ENCODE data around the gene RASSF10.

DNA sequence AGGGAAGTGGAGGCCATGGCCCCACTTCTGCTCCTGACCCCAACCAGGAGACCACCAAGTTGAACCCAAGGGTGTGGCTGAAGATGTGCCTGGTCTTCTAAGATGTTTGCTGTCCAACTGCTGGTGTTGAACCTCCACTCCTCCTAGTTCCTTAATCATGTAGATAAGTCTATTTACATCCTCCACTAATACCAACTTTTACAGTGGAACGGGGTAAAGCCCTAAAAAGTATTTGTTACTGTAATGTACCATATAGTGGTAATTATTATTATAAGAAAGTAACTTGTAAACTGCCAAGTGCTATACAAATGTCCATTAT is 19.0 kb upstream of the RASSF10 start:
- TF ChIP-seq, protein P1, sequence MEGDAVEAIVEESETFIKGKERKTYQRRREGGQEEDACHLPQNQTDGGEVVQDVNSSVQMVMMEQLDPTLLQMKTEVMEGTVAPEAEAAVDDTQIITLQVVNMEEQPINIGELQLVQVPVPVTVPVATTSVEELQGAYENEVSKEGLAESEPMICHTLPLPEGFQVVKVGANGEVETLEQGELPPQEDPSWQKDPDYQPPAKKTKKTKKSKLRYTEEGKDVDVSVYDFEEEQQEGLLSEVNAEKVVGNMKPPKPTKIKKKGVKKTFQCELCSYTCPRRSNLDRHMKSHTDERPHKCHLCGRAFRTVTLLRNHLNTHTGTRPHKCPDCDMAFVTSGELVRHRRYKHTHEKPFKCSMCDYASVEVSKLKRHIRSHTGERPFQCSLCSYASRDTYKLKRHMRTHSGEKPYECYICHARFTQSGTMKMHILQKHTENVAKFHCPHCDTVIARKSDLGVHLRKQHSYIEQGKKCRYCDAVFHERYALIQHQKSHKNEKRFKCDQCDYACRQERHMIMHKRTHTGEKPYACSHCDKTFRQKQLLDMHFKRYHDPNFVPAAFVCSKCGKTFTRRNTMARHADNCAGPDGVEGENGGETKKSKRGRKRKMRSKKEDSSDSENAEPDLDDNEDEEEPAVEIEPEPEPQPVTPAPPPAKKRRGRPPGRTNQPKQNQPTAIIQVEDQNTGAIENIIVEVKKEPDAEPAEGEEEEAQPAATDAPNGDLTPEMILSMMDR (IDR thresholded peaks at IDR 0.05), result no peak
- no peak for TF ChIP-seq POLR2A (IDR thresholded peaks at IDR 0.05)
- no peak for TF ChIP-seq POLR2AphosphoS5 (IDR thresholded peaks at IDR 0.05)
- TF ChIP-seq EP300 (IDR thresholded peaks at IDR 0.05), result no peak

Data from gastroesophageal sphincter (tissue), 3 donors.